ENCODE measurements around the gene STUB1.

Gene STUB1

DNA sequence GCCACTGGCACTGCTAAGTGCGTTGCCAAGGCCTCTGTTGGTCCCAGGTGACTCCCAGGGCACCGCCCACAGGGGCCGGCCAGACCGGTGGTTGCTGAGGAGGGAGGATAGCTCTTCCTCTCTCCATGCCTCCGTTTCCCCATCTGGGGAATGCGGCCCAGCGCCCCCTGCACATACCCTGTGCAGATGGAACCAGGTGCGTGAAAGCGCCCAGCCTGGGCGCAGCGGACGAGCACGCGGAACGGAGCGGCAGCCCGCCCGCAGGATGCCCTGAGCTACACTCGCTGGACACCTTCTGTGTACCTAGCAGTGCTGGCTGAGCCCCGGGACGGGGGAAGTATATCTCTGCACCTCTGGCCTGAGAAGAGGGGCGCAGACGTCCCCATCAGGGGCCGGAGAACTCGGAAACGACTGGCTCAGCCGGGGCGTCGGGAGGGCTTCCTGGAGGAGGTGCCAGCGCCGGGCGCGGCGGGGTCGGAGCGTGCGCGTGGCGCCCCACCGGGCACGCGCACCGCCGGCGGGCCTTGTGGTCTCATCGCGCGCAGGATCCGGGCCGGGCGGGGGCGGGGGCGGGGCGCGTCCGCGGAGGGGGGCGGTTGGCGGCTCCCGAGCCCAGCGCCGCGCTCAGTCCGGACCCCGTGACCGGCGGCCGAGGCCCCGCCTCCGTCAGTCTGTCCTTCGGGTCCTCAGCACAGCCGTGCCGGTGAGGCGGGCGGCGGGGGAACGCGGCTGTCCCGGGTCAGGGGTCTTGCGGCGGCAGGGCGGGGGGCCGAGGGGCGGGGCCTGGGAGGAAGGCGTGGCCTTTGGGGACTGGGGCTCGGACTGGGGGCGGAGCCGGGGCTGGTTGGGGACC, 46.5 kb downstream of the STUB1 start, which contains the start of the genes CCDC78 and HAGHL:
CCDC78 (minus strand) TSS at position 6 of the 853 bp plus-strand sequence. CDS start 76 bp downstream, outside the sequence.
HAGHL (plus strand) TSS at position 669 of the 853 bp plus-strand sequence. CDS start 404 bp downstream, outside the sequence.
- DNase-seq = peak; percentile 70

GRCh38 chr16:727291-727977, 47.2 kb downstream of the STUB1 start:
- no peak for DNase-seq

DNA sequence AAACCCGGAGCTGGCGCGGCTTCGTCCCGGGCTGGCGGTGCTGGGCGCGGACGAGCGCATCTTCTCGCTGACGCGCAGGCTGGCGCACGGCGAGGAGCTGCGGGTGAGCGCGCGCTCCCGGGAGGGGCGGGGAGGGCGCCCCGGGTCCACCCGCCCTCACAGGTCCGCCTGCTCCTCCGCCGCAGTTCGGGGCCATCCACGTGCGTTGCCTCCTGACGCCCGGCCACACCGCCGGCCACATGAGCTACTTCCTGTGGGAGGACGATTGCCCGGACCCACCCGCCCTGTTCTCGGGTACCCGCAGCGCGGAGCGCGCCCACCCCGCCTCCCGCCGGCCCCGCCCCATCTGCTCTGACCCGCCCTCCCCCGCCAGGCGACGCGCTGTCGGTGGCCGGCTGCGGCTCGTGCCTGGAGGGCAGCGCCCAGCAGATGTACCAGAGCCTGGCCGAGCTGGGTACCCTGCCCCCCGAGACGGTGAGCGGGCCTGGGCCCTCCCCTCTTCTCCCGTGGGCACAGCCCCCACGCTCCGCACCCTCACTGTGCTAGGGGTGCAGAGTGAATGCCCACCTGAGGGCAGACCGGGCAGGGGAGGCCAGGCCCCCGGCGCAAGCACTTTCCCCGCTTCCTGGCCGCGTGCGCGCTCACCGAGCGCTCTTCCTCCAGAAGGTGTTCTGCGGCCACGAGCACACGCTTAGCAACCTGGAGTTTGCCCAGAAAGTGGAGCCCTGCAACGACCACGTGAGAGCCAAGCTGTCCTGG, 48.1 kb downstream of the STUB1 start:
- peak; percentile 59 for DNase-seq

DNA sequence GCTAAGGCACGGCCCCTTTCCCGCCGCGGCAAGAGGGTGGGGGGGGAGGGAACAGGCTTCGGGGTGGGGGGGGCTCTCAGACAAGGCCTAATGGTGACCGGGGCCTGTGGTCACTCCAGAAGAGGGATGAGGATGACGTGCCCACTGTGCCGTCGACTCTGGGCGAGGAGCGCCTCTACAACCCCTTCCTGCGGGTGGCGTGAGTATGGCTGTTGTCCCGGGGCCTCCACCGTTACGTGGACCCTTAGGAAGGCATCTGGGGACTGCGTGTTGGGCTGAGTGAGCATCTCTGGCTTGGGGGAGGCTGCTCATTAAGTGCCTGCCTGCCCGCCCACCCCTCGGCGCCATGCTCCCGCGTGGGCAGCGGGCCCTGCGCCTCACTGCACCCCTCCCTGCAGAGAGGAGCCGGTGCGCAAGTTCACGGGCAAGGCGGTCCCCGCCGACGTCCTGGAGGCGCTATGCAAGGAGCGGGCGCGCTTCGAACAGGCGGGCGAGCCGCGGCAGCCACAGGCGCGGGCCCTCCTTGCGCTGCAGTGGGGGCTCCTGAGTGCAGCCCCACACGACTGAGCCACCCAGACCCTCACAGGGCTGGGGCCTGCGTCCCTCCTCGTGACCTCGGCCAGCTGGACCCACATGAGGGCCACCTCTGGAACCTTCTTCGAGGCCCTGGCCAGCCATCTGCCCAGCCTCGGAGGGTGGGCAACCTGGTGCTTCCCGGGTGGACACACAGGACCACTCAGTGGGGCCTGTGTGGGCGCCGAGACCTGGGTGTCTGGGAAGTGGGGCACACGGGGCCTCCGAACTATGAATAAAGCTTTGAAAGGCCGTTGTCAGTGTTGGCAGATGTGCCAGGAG, 48.9 kb downstream of the STUB1 start:
- DNase-seq = no peak

GRCh38 chr16:729768-730665, 49.8 kb downstream of the STUB1 start:
- no peak for DNase-seq

- DNase-seq = no peak
Observed at GRCh38 chr16:730666-731509, 50.7 kb downstream of the STUB1 start.

GRCh38 chr16:732332-732731, 52.1 kb downstream of the STUB1 start:
- no peak for DNase-seq

All from NCI-H2227 treated with DMSO at 0.1 percent for 48 hours (cell line).